ENCODE data around the gene MMP8.

- TF ChIP-seq CTCF (conservative IDR thresholded peaks at IDR 0.05) (no peak), EZH2 (IDR thresholded peaks at IDR 0.05; ENCODE audit: low read depth) (no peak)
Measured at GRCh38 chr11:102773386-102773785, 48.6 kb upstream of the MMP8 start.
